HCT116 (cell line): ENCODE results near the gene CUEDC2. TPM values are rescaled to one million over a fixed set of nuclear protein-coding genes. Genes with fewer than 3 reads are reported as not detected.

ENCODE experiments used
- ATAC-seq: fragments of 200-7000 bp; cut with Tn5 transposase; 2 replicates; pipeline ENCODE4 v1.9.1; 2020; ENCODE audit warnings: mild to moderate bottlenecking, moderate library complexity
- BruUV-seq: library from RNA; stranded (reverse); fragments of 400-500 nt; replicated peaks from 2 replicates; lab custom pipeline; 2021; lab: Mats Ljungman, UMichigan
- CTCF ChIA-PET: fragments of 300-600 bp; sonication (Branson Sonifier 250); formaldehyde crosslinking; loops from one replicate; lab custom pipeline; 2021; ENCODE audit warnings: antibody characterized with exemption; lab: Charles Lee
- POLR2A ChIA-PET: fragments of 300-600, 350-600 bp; sonication (Branson Sonifier 250); formaldehyde crosslinking; loops from one replicate; lab custom pipeline; 2021; ENCODE audit warnings: antibody characterized with exemption; lab: Charles Lee
- RAD21 ChIA-PET, 2 experiments: fragments of 300-600 bp; sonication (Branson Sonifier 250); formaldehyde crosslinking; loops; one replicate each; lab custom pipeline; 2023; ENCODE audit warnings: low total read pairs in 2 of 2; ENCODE audit not compliant: uncharacterized antibody in 2 of 2, unreplicated experiment in 2 of 2, low non-redundant PET in 1 of 2; lab: Charles Lee
- DNase-seq: peaks from one replicate; pipeline ENCODE4 v3.0.0-alpha.2; 2010; ENCODE audit warnings: low read depth, low spot score
- H2AFZ ChIP-seq: fragments of 200-600 bp; shearing (Covaris generic), sonication (generic); 2 replicates; pipeline ENCODE4 v1.6.1; 2017; ENCODE audit warnings: low read depth, mixed run types, mixed read lengths, antibody characterized with exemption, low read length; ENCODE audit not compliant: poor library complexity, severe bottlenecking
- H3K27ac ChIP-seq: 2 replicates; pipeline ENCODE4 v1.5.1; 2012; ENCODE audit warnings: low read depth, low read length
- H3K27me3 ChIP-seq: fragments of 200-600 bp; sonication (generic); 2 replicates; pipeline ENCODE4 v1.6.1; 2016; ENCODE audit warnings: mixed run types, low read length, mixed read lengths; ENCODE audit not compliant: insufficient read depth
- H3K36me3 ChIP-seq, 2 experiments: fragments of 200-500 bp in 1 of 2; fragments of 200-600 bp in 1 of 2; sonication (Bioruptor generic) in 1 of 2; sonication (generic) in 1 of 2; 2 replicates each; pipeline versions ENCODE4 v1.5.1 to v1.6.1; 2014 to 2016; ENCODE audit warnings: low read length in 2 of 2, inconsistent platforms in 1 of 2, mixed read lengths in 1 of 2, mixed run types in 1 of 2; ENCODE audit not compliant: insufficient read depth in 2 of 2, control insufficient read depth in 1 of 2
- H3K4me1 ChIP-seq, 2 experiments: fragments of 200-600 bp in 1 of 2; sonication (generic) in 1 of 2; 2 replicates each; pipeline versions ENCODE4 v1.5.1 to v1.6.1; 2012 to 2017; ENCODE audit warnings: low read length in 2 of 2, inconsistent platforms in 1 of 2, mild to moderate bottlenecking in 1 of 2, mixed read lengths in 1 of 2, mixed run types in 1 of 2, moderate library complexity in 1 of 2; ENCODE audit not compliant: insufficient read depth in 2 of 2, control insufficient read depth in 1 of 2
- H3K4me2 ChIP-seq: fragments of 200-600 bp; sonication (generic); 2 replicates; pipeline ENCODE4 v1.6.1; 2017; ENCODE audit warnings: mixed run types, low read length, mixed read lengths
- H3K4me3 ChIP-seq, 2 experiments: fragments of 200-600 bp in 1 of 2; sonication (generic) in 1 of 2; replicated peaks in 1 of 2; 2 replicates each; pipeline ENCODE4 v1.5.1; 2011 to 2016; ENCODE audit warnings: low read length in 2 of 2, control low read depth in 1 of 2, low read depth in 1 of 2, mild to moderate bottlenecking in 1 of 2, mixed read lengths in 1 of 2, mixed run types in 1 of 2
- H3K79me2 ChIP-seq: fragments of 200-600 bp; sonication (generic); 2 replicates; pipeline ENCODE4 v1.6.1; 2017; ENCODE audit warnings: mild to moderate bottlenecking, mixed run types, low read length, moderate library complexity, mixed read lengths; ENCODE audit not compliant: insufficient read depth
- H3K9ac ChIP-seq: fragments of 200-600 bp; sonication (generic); 2 replicates; pipeline ENCODE4 v1.6.1; 2016; ENCODE audit warnings: low read length, mixed read lengths
- H3K9me2 ChIP-seq: fragments of 200-600 bp; sonication (generic), shearing (Covaris generic); 2 replicates; pipeline ENCODE4 v1.6.1; 2017; ENCODE audit warnings: mixed run types, mild to moderate bottlenecking, moderate library complexity; ENCODE audit not compliant: insufficient read depth
- H3K9me3 ChIP-seq, 2 experiments: fragments of 200-500 bp in 1 of 2; fragments of 200-600 bp in 1 of 2; sonication (Bioruptor generic) in 1 of 2; sonication (generic) in 1 of 2; 2 replicates each; pipeline ENCODE4 v1.6.1; 2014 to 2017; ENCODE audit warnings: low read length in 2 of 2, mixed read lengths in 2 of 2, inconsistent platforms in 1 of 2, low read depth in 1 of 2, mild to moderate bottlenecking in 1 of 2, mixed run types in 1 of 2, moderate library complexity in 1 of 2; ENCODE audit not compliant: control insufficient read depth in 1 of 2, insufficient read depth in 1 of 2
- H4K20me1 ChIP-seq: fragments of 200-600 bp; sonication (generic), shearing (Covaris generic); 2 replicates; pipeline ENCODE4 v1.6.1; 2017; ENCODE audit warnings: mixed run types, mild to moderate bottlenecking, moderate library complexity; ENCODE audit not compliant: insufficient read depth
- POLR2AphosphoS5 ChIP-seq: IDR thresholded peaks from 2 replicates; pipeline ENCODE4 v1.6.1; 2011; ENCODE audit warnings: mild to moderate bottlenecking, low read depth, low read length, moderate library complexity
- ZNF274 ChIP-seq: fragments of 200-500 bp; sonication (Bioruptor generic); IDR thresholded peaks from 2 replicates; pipeline ENCODE4 v1.6.1; 2014; ENCODE audit warnings: mild to moderate bottlenecking, low read depth, low read length, inconsistent platforms
- intact Hi-C: fragments of 100-400 bp; cut with micrococcal nuclease; formaldehyde crosslinking; loops from 2 replicates; pipeline ENCODE4 v1.10.0; 2022
- total RNA-seq: library from RNA; stranded (reverse); gene quantifications from one replicate; pipeline ENCODE4 v1.2.1, GENCODE V29; 2021; ENCODE audit not compliant: unreplicated experiment
- TF ChIP-seq, protein P1 (sequence below): IDR thresholded peaks from 2 replicates; pipeline ENCODE4 v1.6.1; 2012

CUEDC2 gene
- total RNA-seq, 1 experiment from 2014 or later: 96.7 TPM

DNA sequence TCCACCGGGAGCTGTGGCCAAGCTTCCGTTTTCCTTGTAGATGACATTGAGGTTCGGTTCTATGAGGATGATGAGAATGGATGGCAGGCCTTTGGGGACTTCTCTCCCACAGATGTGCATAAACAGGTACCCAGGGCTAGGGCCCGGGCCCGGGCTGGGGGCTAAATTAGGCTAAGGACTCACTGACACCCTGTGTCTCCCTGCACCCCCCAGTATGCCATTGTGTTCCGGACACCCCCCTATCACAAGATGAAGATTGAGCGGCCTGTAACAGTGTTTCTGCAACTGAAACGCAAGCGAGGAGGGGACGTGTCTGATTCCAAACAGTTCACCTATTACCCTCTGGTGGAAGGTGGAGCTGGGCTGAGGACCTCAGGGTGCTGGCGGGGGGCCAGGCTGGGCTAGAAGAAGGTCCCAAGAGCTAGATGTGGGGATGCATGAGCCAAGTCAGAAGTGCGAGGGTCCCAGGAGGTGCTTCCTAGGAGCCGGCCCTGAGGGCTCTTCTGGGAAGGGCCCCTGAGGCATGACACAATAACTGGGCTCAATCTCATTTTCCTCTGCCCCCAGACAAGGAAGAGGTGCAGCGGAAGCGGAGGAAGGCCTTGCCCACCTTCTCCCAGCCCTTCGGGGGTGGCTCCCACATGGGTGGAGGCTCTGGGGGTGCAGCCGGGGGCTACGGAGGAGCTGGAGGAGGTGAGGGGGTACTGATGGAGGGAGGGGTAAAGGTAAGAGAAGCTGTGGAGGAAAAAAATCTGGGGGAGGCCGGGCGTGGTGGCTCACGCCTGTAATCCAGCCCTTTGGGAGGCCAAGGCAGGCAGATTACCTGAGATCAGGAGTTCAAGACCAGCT, 34.0 kb downstream of the CUEDC2 start:
- Histone ChIP-seq H3K4me2 (peak overlapping the region; percentile 88), H3K9me2 (no peaks in the 10 kb centered on the region), H3K9me3 (no peaks in the 10 kb centered on the region), H3K27me3 (no peaks in the 10 kb centered on the region), H2AFZ (no peak overlapping the region), H3K9ac (peak overlapping the region; percentile 81), H4K20me1 (no peaks in the 10 kb centered on the region), H3K4me3 (peak overlapping the region; percentile 45 to 63), H3K36me3 (peaks cover 11 to 26% of the 10 kb centered on the region in 2 experiments; a peak in 3 of 4 replicates), H3K27ac (peak overlapping the region; percentile 52), H3K4me1 (peaks cover 24 to 74% of the 10 kb centered on the region in 2 experiments), H3K79me2 (peaks cover 13% of the 10 kb centered on the region; the same call in 1 of the 2 replicates)
- DNase-seq (no peak), ATAC-seq (no peak)
- intact Hi-C loops: loop anchor here (1.0 kb wide), 2 partner anchors 169 to 229 kb away; no protein-coding TSS in a partner anchor
- ChIA-PET RAD21 (interaction anchor here (0.7 to 1.3 kb wide), 4 partner anchors 46 to 241 kb away, joined by 3 to 5 read pairs (median 4); no protein-coding TSS in a partner anchor), CTCF (interaction anchor here (0.9 to 9.3 kb wide), 10 partner anchors 7 to 229 kb away, joined by 3 to 154 read pairs (median 9); partner anchors contain the start of genes ELOVL3 and FBXL15), POLR2A (interaction anchor here (1.0 to 3.5 kb wide), 6 partner anchors 9 to 229 kb away, joined by 3 to 15 read pairs (median 6); partner anchors contain the start of genes C10orf95 and FBXL15)
- TF ChIP-seq POLR2AphosphoS5 (no peak), ZNF274 (no peak)
- TF ChIP-seq, protein P1, sequence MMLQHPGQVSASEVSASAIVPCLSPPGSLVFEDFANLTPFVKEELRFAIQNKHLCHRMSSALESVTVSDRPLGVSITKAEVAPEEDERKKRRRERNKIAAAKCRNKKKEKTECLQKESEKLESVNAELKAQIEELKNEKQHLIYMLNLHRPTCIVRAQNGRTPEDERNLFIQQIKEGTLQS: no peak
- BruUV-seq: no TSS peak
